H1 (cell line): ENCODE data around the gene DNLZ. TPM values are rescaled to one million over a fixed set of nuclear protein-coding genes. Genes with fewer than 3 reads are reported as not detected.

Experiments
- CBX8 ChIP-seq: fragments of 300-800, 300-1000 bp; sonication (generic); IDR thresholded peaks from 2 replicates; pipeline ENCODE4 v1.7.1; 2016; ENCODE audit warnings: low read depth, low read length, borderline replicate concordance
- KDM1A ChIP-seq: fragments of 200-600, 300-600 bp; sonication (generic); IDR thresholded peaks from 2 replicates; pipeline ENCODE4 v1.7.1; 2016; ENCODE audit warnings: mild to moderate bottlenecking, low read length, borderline replicate concordance
- KDM5A ChIP-seq: fragments of 200-600 bp; IDR thresholded peaks from 2 replicates; pipeline ENCODE4 v1.7.1; 2012; ENCODE audit warnings: mild to moderate bottlenecking, low read length, inconsistent platforms, mixed read lengths
- MAFK ChIP-seq: IDR thresholded peaks from 2 replicates; pipeline ENCODE4 v1.6.1; 2012; ENCODE audit warnings: low read depth, mild to moderate bottlenecking, improper control_type of control experiment, low read length
- MAX ChIP-seq: IDR thresholded peaks from 2 replicates; pipeline ENCODE4 v1.6.1; 2012; ENCODE audit warnings: inconsistent platforms
- SIRT6 ChIP-seq: IDR thresholded peaks from one replicate; pipeline ENCODE4 v1.7.1; 2012; ENCODE audit warnings: low read length, inconsistent platforms
- ZNF274 ChIP-seq: IDR thresholded peaks from 2 replicates; pipeline ENCODE4 v1.7.0; 2012; ENCODE audit warnings: low read length, borderline replicate concordance; ENCODE audit errors: extremely low read depth
- polyA plus RNA-seq, 7 experiments: library from polyadenylated mRNA; depleted of rRNA in 3 of 7; stranded (reverse) in 5 of 7; unstranded in 2 of 7; fragments of >200 nt in 5 of 7; fragments of 200-250 nt in 2 of 7; gene quantifications; 1 replicate in 5 of 7; 2 replicates in 1 of 7; 4 replicates in 1 of 7; pipeline versions ENCODE4 v1.2.1 to v1.2.3, GENCODE V29; 2011 to 2013; ENCODE audit warnings: missing spikeins in 2 of 7, mixed read lengths in 2 of 7
- total RNA-seq: library from RNA; stranded (reverse); fragmentation: NEBNext Ultra II Directional; extraction: Animal tissue kit (Norgen Biotek cat#: 25700); gene quantifications from 2 replicates; pipeline ENCODE4 v1.2.1, GENCODE V29; 2021

Gene DNLZ
- total and polyA plus RNA-seq, 2 of the 8 experiments (the other 6 are each of a cell fraction or from before 2014, with no cell fraction given) = 11.6 to 17.9 TPM

GRCh38 chr9:136381966-136382513, 18.5 kb upstream of the DNLZ start (continued):
- no peak for TF ChIP-seq KDM5A
- no peak for TF ChIP-seq MAFK
- TF ChIP-seq CBX8 = no peak
- TF ChIP-seq ZNF274 = no peak
- TF ChIP-seq KDM1A = no peak
- no peak for TF ChIP-seq MAX
- TF ChIP-seq SIRT6 = no peak
